NB4 (cell line): ENCODE results near the gene SAFB.
"Not testable (repeated sequence)": the region's sequence is repeated elsewhere in the genome, so short reads cannot be mapped to it uniquely, and the experiment has no call there.

Source experiments
- DNase-seq: peaks from one replicate; pipeline ENCODE4 v3.0.0; 2010; ENCODE audit warnings: low read depth
- H3K4me3 ChIP-seq: one replicate; pipeline ENCODE4 v1.5.1; 2011; ENCODE audit warnings: mild to moderate bottlenecking, low read depth, low read length, moderate library complexity
- MYC ChIP-seq: IDR thresholded peaks from 2 replicates; pipeline ENCODE4 v1.6.1; 2011; ENCODE audit warnings: low read depth, low read length
- POLR2A ChIP-seq: IDR thresholded peaks from 2 replicates; pipeline ENCODE4 v1.6.1; 2011; ENCODE audit warnings: mild to moderate bottlenecking; ENCODE audit not compliant: insufficient read length; ENCODE audit errors: extremely low read depth
- TF ChIP-seq, protein P1 (sequence below): IDR thresholded peaks from 2 replicates; pipeline ENCODE4 v1.6.1; 2011; ENCODE audit warnings: low read depth, low read length
- TF ChIP-seq, protein P2 (sequence below): IDR thresholded peaks from one replicate; pipeline ENCODE4 v1.5.1; 2012; ENCODE audit warnings: low read depth, low read length

Gene SAFB

GRCh38 chr19:5603626-5604025, 19.3 kb upstream of the SAFB start:
- H3K4me3 ChIP-seq = no peak overlapping the region
- TF ChIP-seq, protein P1, sequence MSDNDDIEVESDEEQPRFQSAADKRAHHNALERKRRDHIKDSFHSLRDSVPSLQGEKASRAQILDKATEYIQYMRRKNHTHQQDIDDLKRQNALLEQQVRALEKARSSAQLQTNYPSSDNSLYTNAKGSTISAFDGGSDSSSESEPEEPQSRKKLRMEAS = no peak
- TF ChIP-seq POLR2A (no peak), MYC (no peak)
- TF ChIP-seq, protein P2, sequence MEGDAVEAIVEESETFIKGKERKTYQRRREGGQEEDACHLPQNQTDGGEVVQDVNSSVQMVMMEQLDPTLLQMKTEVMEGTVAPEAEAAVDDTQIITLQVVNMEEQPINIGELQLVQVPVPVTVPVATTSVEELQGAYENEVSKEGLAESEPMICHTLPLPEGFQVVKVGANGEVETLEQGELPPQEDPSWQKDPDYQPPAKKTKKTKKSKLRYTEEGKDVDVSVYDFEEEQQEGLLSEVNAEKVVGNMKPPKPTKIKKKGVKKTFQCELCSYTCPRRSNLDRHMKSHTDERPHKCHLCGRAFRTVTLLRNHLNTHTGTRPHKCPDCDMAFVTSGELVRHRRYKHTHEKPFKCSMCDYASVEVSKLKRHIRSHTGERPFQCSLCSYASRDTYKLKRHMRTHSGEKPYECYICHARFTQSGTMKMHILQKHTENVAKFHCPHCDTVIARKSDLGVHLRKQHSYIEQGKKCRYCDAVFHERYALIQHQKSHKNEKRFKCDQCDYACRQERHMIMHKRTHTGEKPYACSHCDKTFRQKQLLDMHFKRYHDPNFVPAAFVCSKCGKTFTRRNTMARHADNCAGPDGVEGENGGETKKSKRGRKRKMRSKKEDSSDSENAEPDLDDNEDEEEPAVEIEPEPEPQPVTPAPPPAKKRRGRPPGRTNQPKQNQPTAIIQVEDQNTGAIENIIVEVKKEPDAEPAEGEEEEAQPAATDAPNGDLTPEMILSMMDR = no peak
- DNase-seq = no peak

- TF ChIP-seq POLR2A = no peak
- TF ChIP-seq, protein P2 = no peak
- TF ChIP-seq, protein P1 = no peak
- no peak for TF ChIP-seq MYC
- no peak for DNase-seq
- no peak overlapping the region for H3K4me3 ChIP-seq
Measured at GRCh38 chr19:5605362-5605761, 17.5 kb upstream of the SAFB start.

DNA sequence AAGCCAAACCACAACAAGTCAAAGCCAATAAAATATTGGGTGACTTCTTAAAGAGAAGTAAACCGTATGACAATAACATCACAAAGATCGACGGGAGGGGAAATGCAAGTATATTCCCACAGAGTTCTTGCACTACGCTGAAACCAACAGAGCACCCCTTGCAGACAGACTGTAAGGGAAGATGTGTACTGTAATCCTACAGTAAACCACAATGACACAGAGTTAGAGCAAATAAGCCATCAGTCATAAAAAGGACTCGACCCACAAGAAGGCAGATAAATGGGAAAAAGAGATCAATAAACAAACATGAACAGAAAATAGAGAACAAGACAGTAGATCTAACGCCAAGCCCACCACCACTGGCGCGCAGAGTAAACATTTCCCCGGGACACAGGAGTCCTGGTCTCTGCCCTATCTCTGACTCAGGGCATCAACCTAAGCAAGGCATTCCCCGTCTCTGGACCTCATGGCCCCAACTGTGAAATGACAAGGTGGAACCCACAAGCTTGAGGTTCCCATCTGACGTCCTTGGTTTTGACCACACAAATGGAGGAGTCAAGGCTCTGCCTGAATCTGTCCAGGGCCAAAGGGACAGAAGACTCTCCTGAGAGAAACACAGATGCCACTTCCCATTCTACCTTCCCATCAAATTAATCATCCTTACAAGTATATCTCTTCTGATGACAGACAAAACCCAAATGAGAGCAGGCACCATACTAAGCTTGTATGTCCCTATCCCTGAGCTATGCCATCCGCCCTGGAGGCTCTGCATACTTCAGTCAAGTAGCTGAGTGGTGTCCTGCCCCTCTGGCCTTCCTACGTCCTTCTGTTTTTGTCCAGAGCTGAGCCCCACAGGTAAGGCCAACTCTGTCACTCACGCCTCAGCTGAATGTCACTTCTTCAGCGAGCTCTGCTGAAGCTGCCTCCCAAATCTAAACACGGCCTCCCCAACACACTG, 15.3 kb upstream of the SAFB start:
- no peak overlapping the region for H3K4me3 ChIP-seq
- no peak for DNase-seq

DNA sequence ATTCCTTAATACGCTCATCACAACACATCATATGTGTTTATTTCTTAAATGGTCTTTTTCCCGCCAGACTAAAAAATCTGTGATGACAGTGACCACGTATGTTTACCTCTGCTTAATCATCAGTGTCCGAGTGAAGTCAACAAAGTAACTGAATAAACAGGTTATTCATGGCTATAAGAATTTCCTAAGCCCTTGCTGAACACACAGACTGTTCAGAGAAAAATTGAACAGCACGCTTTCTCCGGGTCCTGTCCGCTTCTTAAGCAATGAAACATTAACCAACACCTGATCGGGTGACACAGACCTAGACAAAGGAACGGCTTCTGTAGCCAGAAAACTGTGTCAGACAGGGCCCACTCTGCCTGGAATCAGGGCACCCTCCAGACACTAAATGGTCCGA, 14.6 kb upstream of the SAFB start:
- H3K4me3 ChIP-seq = no peak overlapping the region
- TF ChIP-seq MYC = no peak
- TF ChIP-seq, protein P2 = no peak
- TF ChIP-seq, protein P1 = no peak
- no peak for TF ChIP-seq POLR2A
- DNase-seq = no peak

More for the DNA sequence above, 15.3 kb upstream of the SAFB start:
- TF ChIP-seq, protein P1 = no peak
- no peak for TF ChIP-seq POLR2A
- TF ChIP-seq, protein P2 = no peak
- TF ChIP-seq MYC = no peak

GRCh38 chr19:5608766-5609165, 14.1 kb upstream of the SAFB start:
- not testable (repeated sequence) for H3K4me3 ChIP-seq, DNase-seq

GRCh38 chr19:5609881-5610448, 12.9 kb upstream of the SAFB start:
- no peak for DNase-seq
- no peak overlapping the region for H3K4me3 ChIP-seq
- TF ChIP-seq, protein P2 = no peak
- TF ChIP-seq, protein P1 = no peak
- no peak for TF ChIP-seq POLR2A
